ENCODE results near the gene RPL35. TPM values are rescaled to one million over a fixed set of nuclear protein-coding genes. Genes with fewer than 3 reads are reported as not detected.

Gene RPL35
- total RNA-seq, 1 donor from 2014 or later = 1,069 TPM

- Mint-ChIP-seq H3K4me3 (ENCODE audit: unreplicated experiment) (no peak overlapping the region), H3K27ac (ENCODE audit: unreplicated experiment) (no peak overlapping the region), H3K4me1 (ENCODE audit: unreplicated experiment) (peaks cover 2% of the 10 kb centered on the region), H3K27me3 (ENCODE audit: unreplicated experiment) (peaks cover 8% of the 10 kb centered on the region), H3K36me3 (ENCODE audit: low read depth, unreplicated experiment) (peaks cover 6% of the 10 kb centered on the region), H3K9me3 (ENCODE audit: unreplicated experiment) (no peaks in the 10 kb centered on the region)
- DNase-seq (ENCODE audit: low spot score) = no peak
- TF ChIP-seq CTCF (IDR thresholded peaks at IDR 0.05; ENCODE audit: unreplicated experiment) = no peak
Measured at GRCh38 chr9:124854822-124855221, 6.9 kb downstream of the RPL35 start.

- Mint-ChIP-seq H3K36me3 (ENCODE audit: low read depth, unreplicated experiment) (peaks cover under 1% of the 10 kb centered on the region), H3K9me3 (ENCODE audit: unreplicated experiment) (no peaks in the 10 kb centered on the region), H3K4me1 (ENCODE audit: unreplicated experiment) (no peaks in the 10 kb centered on the region), H3K27ac (ENCODE audit: unreplicated experiment) (peak overlapping the region; percentile 67), H3K27me3 (ENCODE audit: unreplicated experiment) (peaks cover 8% of the 10 kb centered on the region), H3K4me3 (ENCODE audit: unreplicated experiment) (peak overlapping the region; percentile 71)
- DNase-seq (ENCODE audit: low spot score) = no peak
- TF ChIP-seq CTCF (IDR thresholded peaks at IDR 0.05; ENCODE audit: unreplicated experiment) = no peak
Measured at GRCh38 chr9:124854161-124854560, 7.6 kb downstream of the RPL35 start.

GRCh38 chr9:124853605-124854143 is 8.1 kb downstream of the RPL35 start:
- no peak for DNase-seq (ENCODE audit: low spot score)
- H3K9me3 Mint-ChIP-seq (ENCODE audit: unreplicated experiment) = no peaks in the 10 kb centered on the region
- H3K4me3 Mint-ChIP-seq (ENCODE audit: unreplicated experiment) = peak overlapping the region; percentile 15
- H3K4me1 Mint-ChIP-seq (ENCODE audit: unreplicated experiment) = no peaks in the 10 kb centered on the region
- no peak for TF ChIP-seq CTCF (IDR thresholded peaks at IDR 0.05; ENCODE audit: unreplicated experiment)
- H3K36me3 Mint-ChIP-seq (ENCODE audit: low read depth, unreplicated experiment) = no peaks in the 10 kb centered on the region
- peaks cover 8% of the 10 kb centered on the region for H3K27me3 Mint-ChIP-seq (ENCODE audit: unreplicated experiment)
- no peak overlapping the region for H3K27ac Mint-ChIP-seq (ENCODE audit: unreplicated experiment)

- peaks cover 8% of the 10 kb centered on the region for H3K27me3 Mint-ChIP-seq (ENCODE audit: unreplicated experiment)
- no peaks in the 10 kb centered on the region for H3K4me1 Mint-ChIP-seq (ENCODE audit: unreplicated experiment)
- peak; percentile 99 for TF ChIP-seq CTCF (IDR thresholded peaks at IDR 0.05; ENCODE audit: unreplicated experiment)
- H3K4me3 Mint-ChIP-seq (ENCODE audit: unreplicated experiment) = peak within 1 kb of the TSS; percentile 80
- no peaks in the 10 kb centered on the region for H3K36me3 Mint-ChIP-seq (ENCODE audit: low read depth, unreplicated experiment)
- no peaks in the 10 kb centered on the region for H3K9me3 Mint-ChIP-seq (ENCODE audit: unreplicated experiment)
- peak; percentile 70 for DNase-seq (ENCODE audit: low spot score)
- H3K27ac Mint-ChIP-seq (ENCODE audit: unreplicated experiment) = peak within 1 kb of the TSS; percentile 67
Measured at GRCh38 chr9:124852829-124853531, 8.8 kb downstream of the RPL35 start, which contains the start of gene WDR38. Gene WDR38, plus strand, starts transcription at chr9:124853460. Its CDS starts 72 bp downstream, at chr9:124853532.

All from endothelial cell (in vitro differentiated cells).